Choroid plexus epithelial cell (primary cell): ENCODE measurements around the gene APOH.
A peak's percentile ranks its signal among the peaks of the same experiment; 100 is the strongest.

Source experiments
- DNase-seq: peaks from one replicate; pipeline ENCODE4 v3.0.0-alpha.2; 2010; ENCODE audit warnings: low read depth
- H3K4me3 ChIP-seq: 2 replicates; pipeline ENCODE4 v1.5.1; 2011; ENCODE audit warnings: low read depth, mild to moderate bottlenecking, control low read depth, low read length, moderate library complexity
- TF ChIP-seq, protein P1 (sequence below): conservative IDR thresholded peaks from 2 replicates; pipeline ENCODE4 v1.5.1; 2011; ENCODE audit warnings: low read depth, mild to moderate bottlenecking, control low read depth, inconsistent platforms, low read length, moderate library complexity

Gene APOH

DNA sequence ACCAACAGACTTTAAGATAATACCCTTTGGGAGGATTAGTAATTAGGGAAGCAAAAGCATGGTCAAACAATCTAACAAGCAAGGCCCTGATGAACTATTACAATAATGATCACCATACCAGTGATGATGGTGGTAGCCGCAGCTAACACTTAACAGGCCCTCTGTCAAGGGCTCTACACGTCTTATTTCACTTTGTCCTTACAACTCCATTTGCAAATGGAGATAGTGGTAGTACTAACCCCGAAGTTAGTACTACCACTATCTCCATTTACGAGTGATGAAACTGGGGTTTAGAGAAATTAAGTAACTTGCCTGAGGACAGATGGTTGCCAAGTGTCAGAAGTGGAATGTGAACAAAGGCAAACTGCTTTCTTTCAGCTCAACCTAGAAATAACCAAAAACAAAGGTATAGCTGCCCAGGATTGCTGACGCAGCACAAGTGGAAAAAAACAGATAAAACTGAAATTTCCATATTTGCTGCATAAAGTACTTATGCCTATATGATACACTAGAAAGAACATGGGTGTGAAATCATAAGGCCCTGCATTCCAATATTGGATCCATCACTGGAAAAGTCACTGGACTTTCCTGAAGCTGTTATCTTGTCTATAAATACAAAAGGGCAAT, 61.9 kb downstream of the APOH start:
- no peak overlapping the region for H3K4me3 ChIP-seq
- TF ChIP-seq, protein P1, sequence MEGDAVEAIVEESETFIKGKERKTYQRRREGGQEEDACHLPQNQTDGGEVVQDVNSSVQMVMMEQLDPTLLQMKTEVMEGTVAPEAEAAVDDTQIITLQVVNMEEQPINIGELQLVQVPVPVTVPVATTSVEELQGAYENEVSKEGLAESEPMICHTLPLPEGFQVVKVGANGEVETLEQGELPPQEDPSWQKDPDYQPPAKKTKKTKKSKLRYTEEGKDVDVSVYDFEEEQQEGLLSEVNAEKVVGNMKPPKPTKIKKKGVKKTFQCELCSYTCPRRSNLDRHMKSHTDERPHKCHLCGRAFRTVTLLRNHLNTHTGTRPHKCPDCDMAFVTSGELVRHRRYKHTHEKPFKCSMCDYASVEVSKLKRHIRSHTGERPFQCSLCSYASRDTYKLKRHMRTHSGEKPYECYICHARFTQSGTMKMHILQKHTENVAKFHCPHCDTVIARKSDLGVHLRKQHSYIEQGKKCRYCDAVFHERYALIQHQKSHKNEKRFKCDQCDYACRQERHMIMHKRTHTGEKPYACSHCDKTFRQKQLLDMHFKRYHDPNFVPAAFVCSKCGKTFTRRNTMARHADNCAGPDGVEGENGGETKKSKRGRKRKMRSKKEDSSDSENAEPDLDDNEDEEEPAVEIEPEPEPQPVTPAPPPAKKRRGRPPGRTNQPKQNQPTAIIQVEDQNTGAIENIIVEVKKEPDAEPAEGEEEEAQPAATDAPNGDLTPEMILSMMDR = no peak
- no peak for DNase-seq

DNA sequence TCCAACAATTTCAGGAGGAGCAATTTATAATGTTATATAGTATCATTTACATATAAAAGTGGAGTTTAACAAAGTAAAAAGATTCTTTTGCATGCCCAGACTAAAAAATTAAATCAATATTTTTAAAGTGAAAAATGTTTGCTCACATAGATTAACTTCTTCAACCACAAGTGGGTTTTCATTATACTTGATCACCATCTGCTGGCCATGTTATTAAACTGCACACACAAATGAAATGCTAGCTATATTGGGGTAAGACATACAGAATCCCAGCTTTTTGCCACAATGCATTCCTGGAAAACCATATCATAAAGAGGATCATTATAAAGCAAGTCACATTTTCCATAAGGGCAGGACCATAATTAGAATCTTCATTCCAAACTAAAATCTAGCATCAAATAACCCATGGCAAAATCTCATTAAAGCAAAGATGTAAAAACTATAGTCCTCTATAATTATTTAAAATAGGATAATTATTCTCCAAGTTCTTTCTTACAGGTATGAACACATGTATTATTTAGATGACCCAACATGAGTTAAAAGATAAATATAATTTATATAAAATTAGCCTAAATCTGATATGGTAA, 63.6 kb downstream of the APOH start:
- no peak overlapping the region for H3K4me3 ChIP-seq
- DNase-seq = peak; percentile 84
- TF ChIP-seq, protein P1 = peak; percentile 63
